GM12878 (cell line): ENCODE data around the gene GP5. TPM values are rescaled to one million over a fixed set of nuclear protein-coding genes. Genes with fewer than 3 reads are reported as not detected.

Experiments
- ATAC-seq: fragments of 200-7000 bp; cut with Tn5 transposase; 3 replicates; pipeline ENCODE4 v1.9.1; 2020; ENCODE audit warnings: mild to moderate bottlenecking, moderate library complexity
- BruUV-seq: library from RNA; stranded (reverse); fragments of 400-500 nt; replicated peaks from 2 replicates; lab custom pipeline; 2021; lab: Mats Ljungman, UMichigan
- CTCF ChIA-PET: fragments of 300-600 bp; sonication (Branson Sonifier 250); formaldehyde crosslinking; extraction: SDS; loops from one replicate; lab custom pipeline; 2021; ENCODE audit warnings: inconsistent platforms; lab: Yijun Ruan, JAX
- POLR2A ChIA-PET: fragments of 350-600 bp; formaldehyde crosslinking; extraction: SDS; loops from one replicate; lab custom pipeline; 2021; ENCODE audit warnings: inconsistent platforms; lab: Charles Lee
- RAD21 ChIA-PET: fragments of 300-600 bp; sonication (Branson Sonifier 250); formaldehyde crosslinking; loops from one replicate; lab custom pipeline; 2023; ENCODE audit warnings: antibody characterized with exemption; ENCODE audit not compliant: unreplicated experiment; lab: Charles Lee
- SMC1A ChIA-PET: fragments of 300-600 bp; sonication (Branson Sonifier 250); formaldehyde crosslinking; loops from one replicate; lab custom pipeline; 2023; ENCODE audit not compliant: unreplicated experiment, uncharacterized antibody; lab: Charles Lee
- DNase-seq: peaks from one replicate; pipeline ENCODE4 v3.0.0-alpha.2; 2011; ENCODE audit warnings: low read depth, low spot score
- FAIRE-seq: peaks from 3 replicates; lab custom pipeline; 2011; peaks lifted over from hg19 to GRCh38; lab: Jason Lieb, UNC
- H2AFZ ChIP-seq: 2 replicates; pipeline ENCODE4 v1.6.0; 2011; ENCODE audit warnings: low read depth, low read length, control low read depth; ENCODE audit not compliant: control insufficient read depth
- H3K27ac ChIP-seq: 2 replicates; pipeline ENCODE4 v1.5.1; 2011; ENCODE audit warnings: control low read depth; ENCODE audit not compliant: control insufficient read depth, insufficient read depth
- H3K27me3 ChIP-seq, 2 experiments: replicated peaks in 1 of 2; 2 replicates each; pipeline versions ENCODE4 v1.6.0 to v1.6.1; 2011; ENCODE audit warnings: low read length in 1 of 2; ENCODE audit not compliant: control insufficient read depth in 2 of 2, insufficient read depth in 2 of 2
- H3K36me3 ChIP-seq, 2 experiments: 2 replicates each; pipeline ENCODE4 v1.5.1; 2011; ENCODE audit warnings: low read length in 1 of 2; ENCODE audit not compliant: control insufficient read depth in 2 of 2, insufficient read depth in 2 of 2
- H3K4me1 ChIP-seq: 2 replicates; pipeline ENCODE4 v1.6.1; 2011; ENCODE audit warnings: mild to moderate bottlenecking, low read length, moderate library complexity, mixed read lengths; ENCODE audit not compliant: control insufficient read depth, insufficient read depth
- H3K4me2 ChIP-seq: 2 replicates; pipeline ENCODE4 v1.6.0; 2011; ENCODE audit warnings: control low read depth; ENCODE audit not compliant: control insufficient read depth, insufficient read depth
- H3K4me3 ChIP-seq: fragments of 200-600 bp; sonication (generic); 2 replicates; pipeline ENCODE4 v1.5.1; 2016
- H3K79me2 ChIP-seq: 2 replicates; pipeline ENCODE4 v1.6.0; 2011; ENCODE audit warnings: low read length; ENCODE audit not compliant: control insufficient read depth, insufficient read depth
- H3K9ac ChIP-seq: 2 replicates; pipeline ENCODE4 v1.8.0; 2011; ENCODE audit warnings: low read length, control low read depth, mixed read lengths; ENCODE audit not compliant: control insufficient read depth, insufficient read depth
- H3K9me3 ChIP-seq: replicated peaks from 3 replicates; pipeline ENCODE4 v1.5.1; 2011; ENCODE audit warnings: mild to moderate bottlenecking, low read length; ENCODE audit not compliant: control insufficient read depth, insufficient read depth
- H4K20me1 ChIP-seq: 2 replicates; pipeline ENCODE4 v1.6.0; 2011; ENCODE audit not compliant: control insufficient read depth, insufficient read depth
- ATF7 ChIP-seq: fragments of 450-650 bp; IDR thresholded peaks from 2 replicates; pipeline ENCODE4 v1.6.1; 2016; ENCODE audit warnings: low read depth, mild to moderate bottlenecking
- BCL3 ChIP-seq: IDR thresholded peaks from 2 replicates; pipeline ENCODE4 v1.6.1; 2011; ENCODE audit warnings: borderline replicate concordance, low read depth, mild to moderate bottlenecking, moderate library complexity, low read length; ENCODE audit not compliant: insufficient read depth, poor library complexity, severe bottlenecking
- ELK1 ChIP-seq: IDR thresholded peaks from 2 replicates; pipeline ENCODE4 v1.6.1; 2012; ENCODE audit warnings: low read depth, low read length, improper control_type of control experiment
- ETV6 ChIP-seq, 2 experiments: fragments of 450-650 bp in 1 of 2; IDR thresholded peaks in 1 of 2; conservative IDR thresholded peaks in 1 of 2; 2 replicates each; pipeline ENCODE4 v1.6.1; 2014; ENCODE audit warnings: antibody characterized with exemption in 1 of 2, borderline replicate concordance in 1 of 2, low read depth in 1 of 2, mild to moderate bottlenecking in 1 of 2, moderate library complexity in 1 of 2
- PML ChIP-seq: IDR thresholded peaks from 2 replicates; pipeline ENCODE4 v1.6.1; 2012; ENCODE audit warnings: low read length, inconsistent platforms
- POLR2A ChIP-seq: IDR thresholded peaks from 2 replicates; pipeline ENCODE4 v1.6.1; 2011; ENCODE audit warnings: low read depth, mild to moderate bottlenecking, low read length
- SRF ChIP-seq, 2 experiments: IDR thresholded peaks; 2 replicates each; pipeline ENCODE4 v1.6.1; 2011; ENCODE audit warnings: low read depth in 2 of 2, low read length in 2 of 2, mild to moderate bottlenecking in 1 of 2, moderate library complexity in 1 of 2
- ZBTB33 ChIP-seq: fragments of 450-650 bp; IDR thresholded peaks from 2 replicates; pipeline ENCODE4 v1.6.1; 2017; ENCODE audit warnings: mild to moderate bottlenecking
- WGBS: methylation state at CpG from one replicate; pipeline ENCODE4 v1.1.6; 2016; ENCODE audit warnings: low lambda C conversion rate; ENCODE audit not compliant: insufficient replicate concordance, insufficient coverage; ENCODE audit errors: missing lambda C conversion rate; 5-methylcytosine and 5-hydroxymethylcytosine counted together
- in situ Hi-C: fragments of 300-500 bp; cut with MboI; formaldehyde crosslinking; loops from 9 replicates; pipeline ENCODE4 v1.14.3; 2018; ENCODE audit warnings: mixed read lengths
- intact Hi-C: fragments of 100-400 bp; cut with micrococcal nuclease; formaldehyde crosslinking; loops from one replicate; pipeline ENCODE4 v1.14.2; 2022; ENCODE audit not compliant: unreplicated experiment
- polyA plus RNA-seq, 11 experiments: library from polyadenylated mRNA; depleted of rRNA in 4 of 11; unstranded in 6 of 11; stranded (reverse) in 5 of 11; fragments of >200 nt; fragmentation: Nextera tagmentation in 4 of 11; fragmentation: Illumina TruSeq in 1 of 11; extraction: Ambion mirVana in 4 of 11; extraction: Trizol in 1 of 11; gene quantifications; 1 replicate in 1 of 11; 2 replicates in 10 of 11; pipeline versions ENCODE4 v1.2.1 to v1.2.3, GENCODE V29; 2011 to 2016; ENCODE audit warnings: inconsistent platforms in 2 of 11, missing spikeins in 2 of 11, low read depth in 1 of 11
- total RNA-seq, 4 experiments: library from RNA; depleted of rRNA in 3 of 4; stranded (reverse); fragments of >200 nt in 3 of 4; fragmentation: Illumina TruSeq in 1 of 4; extraction: Trizol in 1 of 4; gene quantifications; 2 replicates each; pipeline versions ENCODE4 v1.2.1 to v1.2.3, GENCODE V29; 2013 to 2021
- TF ChIP-seq, protein P1 (sequence below), 3 experiments: IDR thresholded peaks in 2 of 3; conservative IDR thresholded peaks in 1 of 3; 2 replicates each; pipeline ENCODE4 v1.5.1; 2011; ENCODE audit warnings: low read depth in 3 of 3, low read length in 3 of 3, mild to moderate bottlenecking in 3 of 3, control low read depth in 2 of 3, moderate library complexity in 2 of 3, inconsistent platforms in 1 of 3, mixed read lengths in 1 of 3; ENCODE audit not compliant: control insufficient read depth in 2 of 3, insufficient read depth in 1 of 3; ENCODE audit errors: extremely low read depth in 1 of 3

Gene GP5
- total and polyA plus RNA-seq, 10 of the 15 experiments (the other 5 are each of a cell fraction or from before 2014, with no cell fraction given) = not detected

DNA sequence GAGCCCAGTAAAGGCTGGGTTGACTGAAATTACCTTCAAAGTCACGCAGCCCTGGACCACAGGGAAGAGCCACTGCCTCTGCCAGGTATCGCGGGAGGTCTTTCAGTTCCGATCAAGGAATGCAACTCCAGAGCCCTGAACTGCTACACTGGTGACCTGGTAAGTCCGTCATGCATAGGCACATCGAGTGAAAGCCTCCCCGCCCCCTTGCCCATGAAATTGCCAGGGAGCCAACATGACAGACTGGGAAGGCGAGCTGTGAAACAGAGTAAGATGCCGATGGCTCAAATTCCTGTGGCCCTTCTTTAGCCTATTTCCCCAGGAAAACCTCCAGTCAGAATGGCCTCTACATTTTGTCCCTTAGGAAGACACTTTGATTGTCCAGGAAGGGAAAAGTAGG, 2.3 kb upstream of the GP5 start:
- Histone ChIP-seq H3K4me1 (peaks cover 7% of the 10 kb centered on the region), H3K4me3 (no peak overlapping the region), H3K4me2 (no peak overlapping the region), H4K20me1 (no peaks in the 10 kb centered on the region; the same call in 1 of the 2 replicates), H3K79me2 (no peaks in the 10 kb centered on the region), H2AFZ (no peak overlapping the region), H3K9me3 (no peaks in the 10 kb centered on the region), H3K27ac (no peak overlapping the region), H3K36me3 (peaks cover 0 to 6% of the 10 kb centered on the region in 2 experiments; a peak in 1 of 4 replicates), H3K9ac (no peak overlapping the region), H3K27me3 (peaks cover 5 to 10% of the 10 kb centered on the region in 2 experiments; a peak in 3 of 4 replicates)
- in situ Hi-C loops (no loop called here), intact Hi-C loops (no loop called here)
- ChIA-PET SMC1A (interaction anchor here (1.0 kb wide), 1 partner anchor 45 kb away, joined by 3 read pairs; no protein-coding TSS in a partner anchor), CTCF (interaction anchor here (1.4 to 3.3 kb wide), 2 partner anchors 65 to 67 kb away, joined by 3 to 20 read pairs; no protein-coding TSS in a partner anchor), RAD21 (interaction anchor here (0.7 kb wide), 1 partner anchor 10 kb away, joined by 3 read pairs; no protein-coding TSS in a partner anchor), POLR2A (no interaction called here)
- DNase-seq (no peak), ATAC-seq (no peak), FAIRE-seq (no peak)
- 97% methylated on average over 9 of the region's 9 CpGs for WGBS
- no TSS peak for BruUV-seq
- TF ChIP-seq SRF (IDR thresholded peaks at IDR 0.05; ENCODE audit: low read depth in 2 of 2, low read length in 2 of 2) = no peak
- TF ChIP-seq ELK1 = no peak
- TF ChIP-seq ETV6 (conservative IDR thresholded peaks at IDR 0.05 in 1 of 2, IDR thresholded peaks at IDR 0.05 in 1 of 2; ENCODE audit: borderline replicate concordance in 1 of 2, low read depth in 1 of 2) = no peak
- TF ChIP-seq ZBTB33 = no peak
- TF ChIP-seq, protein P1, sequence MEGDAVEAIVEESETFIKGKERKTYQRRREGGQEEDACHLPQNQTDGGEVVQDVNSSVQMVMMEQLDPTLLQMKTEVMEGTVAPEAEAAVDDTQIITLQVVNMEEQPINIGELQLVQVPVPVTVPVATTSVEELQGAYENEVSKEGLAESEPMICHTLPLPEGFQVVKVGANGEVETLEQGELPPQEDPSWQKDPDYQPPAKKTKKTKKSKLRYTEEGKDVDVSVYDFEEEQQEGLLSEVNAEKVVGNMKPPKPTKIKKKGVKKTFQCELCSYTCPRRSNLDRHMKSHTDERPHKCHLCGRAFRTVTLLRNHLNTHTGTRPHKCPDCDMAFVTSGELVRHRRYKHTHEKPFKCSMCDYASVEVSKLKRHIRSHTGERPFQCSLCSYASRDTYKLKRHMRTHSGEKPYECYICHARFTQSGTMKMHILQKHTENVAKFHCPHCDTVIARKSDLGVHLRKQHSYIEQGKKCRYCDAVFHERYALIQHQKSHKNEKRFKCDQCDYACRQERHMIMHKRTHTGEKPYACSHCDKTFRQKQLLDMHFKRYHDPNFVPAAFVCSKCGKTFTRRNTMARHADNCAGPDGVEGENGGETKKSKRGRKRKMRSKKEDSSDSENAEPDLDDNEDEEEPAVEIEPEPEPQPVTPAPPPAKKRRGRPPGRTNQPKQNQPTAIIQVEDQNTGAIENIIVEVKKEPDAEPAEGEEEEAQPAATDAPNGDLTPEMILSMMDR (IDR thresholded peaks at IDR 0.05 in 2 of 3, conservative IDR thresholded peaks at IDR 0.05 in 1 of 3; ENCODE audit: control insufficient read depth in 2 of 3, extremely low read depth in 1 of 3, insufficient read depth in 1 of 3, low read depth in 3 of 3, low read length in 3 of 3) = no peak
- no peak; the same call in 1 of the 2 replicates for TF ChIP-seq POLR2A
- no peak for TF ChIP-seq ATF7
- no peak for TF ChIP-seq BCL3
- no peak for TF ChIP-seq PML
- TF ChIP-seq, all 136 proteins: peak for 0
